B cell (primary cell): ENCODE measurements around the gene TBC1D21. TPM values are rescaled to one million over a fixed set of nuclear protein-coding genes. Genes with fewer than 3 reads are reported as not detected.

ENCODE experiments used
- ATAC-seq: fragments of 200-7000 bp; cut with Tn5 transposase; one replicate; pipeline ENCODE4 v1.10.0; 2021; ENCODE audit warnings: low read depth, mild to moderate bottlenecking, moderate number of reproducible peaks, moderate library complexity
- CTCF ChIA-PET: fragments of 350-600 bp; sonication (Branson Sonifier 250); formaldehyde crosslinking; loops from one replicate; lab custom pipeline; 2021; ENCODE audit warnings: antibody characterized with exemption, inconsistent platforms; lab: Charles Lee
- POLR2A ChIA-PET: fragments of 350-600 bp; sonication (Branson Sonifier 250); formaldehyde crosslinking; loops from one replicate; lab custom pipeline; 2021; ENCODE audit warnings: antibody characterized with exemption; lab: Charles Lee
- DNase-seq: peaks from one replicate; pipeline ENCODE4 v3.0.0; 2013
- H2AFZ ChIP-seq: 2 replicates; pipeline ENCODE4 v1.6.1; 2012; ENCODE audit warnings: mild to moderate bottlenecking, low read depth, low read length; ENCODE audit not compliant: insufficient read depth, poor library complexity, severe bottlenecking
- H3K27ac ChIP-seq, 2 donors: 1 replicate in 1 of 2; 2 replicates in 1 of 2; pipeline ENCODE4 v1.5.1; 2012 to 2013; ENCODE audit warnings: low read length in 2 of 2, mild to moderate bottlenecking in 2 of 2, moderate library complexity in 1 of 2
- H3K27me3 ChIP-seq, 4 experiments: fragments of 200-600 bp in 1 of 4; sonication (generic) in 1 of 4; replicated peaks in 1 of 4; 1 replicate in 2 of 4; 2 replicates in 2 of 4; pipeline versions ENCODE4 v1.6.1 to v1.7.0; 2013 to 2016; ENCODE audit warnings: low read length in 3 of 4, mild to moderate bottlenecking in 2 of 4, mixed read lengths in 1 of 4, moderate library complexity in 1 of 4; ENCODE audit not compliant: insufficient read depth in 4 of 4, control insufficient read depth in 3 of 4; ENCODE audit errors: control extremely low read depth in 1 of 4
- H3K36me3 ChIP-seq, 2 experiments: replicated peaks in 1 of 2; 1 replicate in 1 of 2; 2 replicates in 1 of 2; pipeline versions ENCODE4 v1.6.1 to v1.7.1; 2013; ENCODE audit warnings: low read length in 1 of 2; ENCODE audit not compliant: insufficient read depth in 2 of 2, control insufficient read depth in 1 of 2; ENCODE audit errors: control extremely low read depth in 1 of 2, extremely low read depth in 1 of 2
- H3K4me1 ChIP-seq, 2 donors: fragments of 200-600 bp in 1 of 2; sonication (generic) in 1 of 2; 1 replicate in 1 of 2; 2 replicates in 1 of 2; pipeline versions ENCODE4 v1.5.1 to v1.6.1; 2013 to 2017; ENCODE audit warnings: low read length in 2 of 2; ENCODE audit not compliant: control insufficient read depth in 2 of 2, insufficient read depth in 2 of 2
- H3K4me2 ChIP-seq: replicated peaks from 2 replicates; pipeline ENCODE3; 2012; ENCODE audit warnings: mild to moderate bottlenecking, low read depth, low read length; ENCODE audit not compliant: poor library complexity, severe bottlenecking
- H3K4me3 ChIP-seq, 5 experiments: fragments of 200-600 bp in 1 of 5; sonication (generic) in 1 of 5; 1 replicate in 3 of 5; 2 replicates in 2 of 5; pipeline versions ENCODE4 v1.5.1 to v1.7.0; 2011 to 2016; ENCODE audit warnings: low read length in 4 of 5, mild to moderate bottlenecking in 4 of 5, low read depth in 2 of 5, control low read depth in 1 of 5, moderate library complexity in 1 of 5; ENCODE audit not compliant: insufficient read depth in 1 of 5; ENCODE audit errors: control extremely low read depth in 1 of 5, extremely low read depth in 1 of 5
- H3K79me2 ChIP-seq: fragments of 200-600 bp; sonication (generic); one replicate; pipeline ENCODE4 v1.6.0; 2016; ENCODE audit warnings: low read length; ENCODE audit not compliant: control insufficient read depth, insufficient read depth
- H3K9ac ChIP-seq: fragments of 200-600 bp; sonication (generic); 2 replicates; pipeline ENCODE4 v1.6.1; 2017; ENCODE audit warnings: mild to moderate bottlenecking, low read length, moderate library complexity
- H3K9me3 ChIP-seq, 3 donors: one replicate each; pipeline versions ENCODE4 v1.6.1 to v1.7.1; 2013; ENCODE audit warnings: low read length in 2 of 3; ENCODE audit not compliant: control insufficient read depth in 2 of 3, insufficient read depth in 1 of 3; ENCODE audit errors: control extremely low read depth in 1 of 3
- H4K20me1 ChIP-seq: 2 replicates; pipeline ENCODE4 v1.6.0; 2012; ENCODE audit warnings: mild to moderate bottlenecking, low read length; ENCODE audit not compliant: insufficient read depth, control insufficient read depth, poor library complexity, severe bottlenecking
- H3K27ac Mint-ChIP-seq: one replicate; pipeline ENCODE4 v1.8.0; 2021; ENCODE audit warnings: mixed read lengths
- H3K27me3 Mint-ChIP-seq: one replicate; pipeline ENCODE4 v1.8.0; 2021; ENCODE audit warnings: mixed read lengths
- H3K4me1 Mint-ChIP-seq: one replicate; pipeline ENCODE4 v1.8.0; 2021; ENCODE audit warnings: mixed read lengths
- H3K4me3 Mint-ChIP-seq: one replicate; pipeline ENCODE4 v1.8.0; 2021; ENCODE audit warnings: mixed read lengths
- H3K9me3 Mint-ChIP-seq: one replicate; pipeline ENCODE4 v1.8.0; 2022; ENCODE audit warnings: mixed read lengths; ENCODE audit not compliant: insufficient read depth
- EZH2 ChIP-seq: IDR thresholded peaks from 2 replicates; pipeline ENCODE4 v1.6.1; 2012; ENCODE audit warnings: borderline replicate concordance, low read depth, mild to moderate bottlenecking, moderate library complexity, low read length; ENCODE audit not compliant: insufficient read depth, poor library complexity, severe bottlenecking
- WGBS: methylation state at CpG from one replicate; pipeline ENCODE4 v1.1.5; 2013; ENCODE audit warnings: missing lambda C conversion rate; ENCODE audit not compliant: insufficient coverage; 5-methylcytosine and 5-hydroxymethylcytosine counted together
- intact Hi-C: fragments of 100-400 bp; cut with micrococcal nuclease; formaldehyde crosslinking; loops from one replicate; pipeline ENCODE4 v1.10.0; 2022
- polyA plus RNA-seq: library from polyadenylated mRNA; depleted of rRNA; stranded (reverse); fragments of >200 nt; gene quantifications from 2 replicates; pipeline ENCODE4 v1.2.3, GENCODE V29; 2012
- total RNA-seq, 2 donors: library from RNA; stranded (reverse); fragments of 120-200 nt in 1 of 2; gene quantifications; 1 replicate in 1 of 2; 2 replicates in 1 of 2; pipeline versions ENCODE4 v1.2.3 to v1.2.4, GENCODE V29; 2013 to 2022
- TF ChIP-seq, protein P1 (sequence below): fragments of 200-600 bp; IDR thresholded peaks from one replicate; pipeline ENCODE4 v1.8.0; 2022; ENCODE audit warnings: antibody characterized with exemption, mild to moderate bottlenecking

Gene TBC1D21
- total and polyA plus RNA-seq, 2 donors (not counting 1 experiment from before 2014, with no cell fraction given): not detected

DNA sequence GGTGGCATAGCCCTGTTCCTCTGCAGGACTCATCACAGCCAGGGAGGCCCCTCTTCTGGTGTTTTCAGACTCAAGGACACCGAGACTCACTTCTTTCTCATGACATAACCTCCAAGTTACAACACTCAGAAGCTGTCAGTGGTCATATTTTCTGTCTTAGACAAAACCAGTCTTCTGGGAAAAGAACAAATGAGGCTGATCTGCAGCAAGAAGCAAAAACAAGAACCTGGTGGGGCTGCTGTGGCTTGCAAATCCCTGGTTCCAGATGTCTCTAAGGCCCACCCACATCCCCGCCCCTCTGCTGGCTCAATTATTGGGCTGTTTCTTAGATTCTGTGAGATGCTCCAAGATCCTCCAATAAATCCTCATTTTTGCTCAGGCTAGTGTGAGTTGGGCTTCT lies 36.3 kb downstream of the TBC1D21 start:
- no peaks in the 10 kb centered on the region for H4K20me1 ChIP-seq
- H2AFZ ChIP-seq: no peak overlapping the region
- CTCF ChIA-PET: interaction anchor here (1.7 to 2.9 kb wide), 2 partner anchors 11 to 17 kb away, joined by 3 to 8 read pairs; partner anchors contain the start of gene LOXL1
- H3K27ac ChIP-seq: no peak overlapping the region
- no peak overlapping the region for H3K4me2 ChIP-seq
- POLR2A ChIA-PET: no interaction called here
- Mint-ChIP-seq H3K9me3 (no peaks in the 10 kb centered on the region), H3K4me1 (peaks cover 2% of the 10 kb centered on the region), H3K27ac (no peak overlapping the region), H3K27me3 (peaks cover 22% of the 10 kb centered on the region), H3K4me3 (no peak overlapping the region)
- no peaks in the 10 kb centered on the region for H3K4me1 ChIP-seq
- intact Hi-C loops: no loop called here
- no peak overlapping the region for H3K4me3 ChIP-seq
- no peaks in the 10 kb centered on the region for H3K9me3 ChIP-seq
- no peaks in the 10 kb centered on the region for H3K36me3 ChIP-seq
- H3K79me2 ChIP-seq: no peaks in the 10 kb centered on the region
- TF ChIP-seq, protein P1, sequence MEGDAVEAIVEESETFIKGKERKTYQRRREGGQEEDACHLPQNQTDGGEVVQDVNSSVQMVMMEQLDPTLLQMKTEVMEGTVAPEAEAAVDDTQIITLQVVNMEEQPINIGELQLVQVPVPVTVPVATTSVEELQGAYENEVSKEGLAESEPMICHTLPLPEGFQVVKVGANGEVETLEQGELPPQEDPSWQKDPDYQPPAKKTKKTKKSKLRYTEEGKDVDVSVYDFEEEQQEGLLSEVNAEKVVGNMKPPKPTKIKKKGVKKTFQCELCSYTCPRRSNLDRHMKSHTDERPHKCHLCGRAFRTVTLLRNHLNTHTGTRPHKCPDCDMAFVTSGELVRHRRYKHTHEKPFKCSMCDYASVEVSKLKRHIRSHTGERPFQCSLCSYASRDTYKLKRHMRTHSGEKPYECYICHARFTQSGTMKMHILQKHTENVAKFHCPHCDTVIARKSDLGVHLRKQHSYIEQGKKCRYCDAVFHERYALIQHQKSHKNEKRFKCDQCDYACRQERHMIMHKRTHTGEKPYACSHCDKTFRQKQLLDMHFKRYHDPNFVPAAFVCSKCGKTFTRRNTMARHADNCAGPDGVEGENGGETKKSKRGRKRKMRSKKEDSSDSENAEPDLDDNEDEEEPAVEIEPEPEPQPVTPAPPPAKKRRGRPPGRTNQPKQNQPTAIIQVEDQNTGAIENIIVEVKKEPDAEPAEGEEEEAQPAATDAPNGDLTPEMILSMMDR: no peak
- TF ChIP-seq EZH2: no peak
- ATAC-seq (no peak), DNase-seq (no peak)
- peaks cover 0 to 6% (median 0%) of the 10 kb centered on the region in 4 experiments for H3K27me3 ChIP-seq
- no peak overlapping the region for H3K9ac ChIP-seq
- WGBS: 50% methylated on average over 1 of the region's 2 CpGs

DNA sequence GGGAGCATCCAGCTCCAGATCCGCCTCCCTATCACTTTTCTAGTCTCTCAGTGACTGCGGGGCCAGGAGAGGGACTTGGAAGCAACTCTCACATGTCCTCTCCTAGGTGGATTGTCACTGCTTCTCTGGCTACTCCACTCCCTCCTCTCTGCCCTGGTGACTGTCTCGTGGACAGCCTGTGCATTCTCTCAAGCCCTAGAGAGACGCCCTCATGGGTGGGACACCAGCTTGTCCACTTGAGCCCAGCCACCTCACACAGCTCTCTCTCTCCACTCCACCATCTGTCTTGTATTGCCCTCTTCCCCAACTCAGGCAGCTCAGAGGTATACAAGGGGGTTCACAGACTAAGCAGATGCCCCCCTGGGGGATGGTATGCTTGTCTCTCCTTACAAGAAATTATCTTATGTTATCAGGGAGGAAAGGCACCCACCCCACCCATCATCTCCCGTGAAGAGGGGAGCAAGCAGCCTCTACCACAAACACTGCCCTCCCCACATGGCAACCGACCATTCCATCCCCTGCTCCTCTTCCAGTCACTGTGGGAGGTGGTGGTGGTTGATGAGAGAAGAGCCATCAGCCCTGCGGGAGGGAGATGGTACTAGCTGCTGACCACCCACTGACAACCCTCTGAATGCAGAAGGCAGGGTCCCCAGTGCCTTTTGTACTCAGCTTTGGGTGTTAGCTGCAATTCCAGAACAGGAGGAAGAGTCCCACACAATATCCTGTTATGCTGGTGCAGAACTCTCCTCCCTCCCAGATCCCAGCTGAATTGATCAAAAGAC lies 37.3 kb downstream of the TBC1D21 start:
- Mint-ChIP-seq H3K4me1 (peaks cover 2% of the 10 kb centered on the region), H3K4me3 (no peak overlapping the region), H3K9me3 (no peaks in the 10 kb centered on the region), H3K27ac (no peak overlapping the region), H3K27me3 (peaks cover 28% of the 10 kb centered on the region)
- TF ChIP-seq, protein P1: no peak
- no peak for TF ChIP-seq EZH2
- Histone ChIP-seq H3K27me3 (peaks cover 0 to 6% (median 0%) of the 10 kb centered on the region in 4 experiments), H3K4me3 (no peak overlapping the region), H2AFZ (no peak overlapping the region), H3K79me2 (no peaks in the 10 kb centered on the region), H3K4me1 (no peaks in the 10 kb centered on the region), H3K9ac (no peak overlapping the region), H3K36me3 (no peaks in the 10 kb centered on the region), H3K27ac (no peak overlapping the region), H4K20me1 (no peaks in the 10 kb centered on the region), H3K4me2 (no peak overlapping the region), H3K9me3 (peaks cover 0 to 1% (median 0%) of the 10 kb centered on the region in 3 donors)
- intact Hi-C loops: no loop called here
- CTCF ChIA-PET: interaction anchor here (0.9 to 1.7 kb wide), 5 partner anchors 12 to 36 kb away, joined by 3 to 5 read pairs (median 3); no protein-coding TSS in a partner anchor
- POLR2A ChIA-PET: no interaction called here
- ATAC-seq (no peak), DNase-seq (no peak)
- 88% methylated on average over 4 of the region's 7 CpGs for WGBS
